DMS53 treated with DMSO at 0.1 percent for 48 hours (cell line): ENCODE data around the gene RASA3.
A peak's percentile ranks its signal among the peaks of the same experiment; 100 is the strongest.
"Not testable (repeated sequence)": the region's sequence is repeated elsewhere in the genome, so short reads cannot be mapped to it uniquely, and the experiment has no call there.

Source experiments
- DNase-seq: peaks from one replicate; lab custom pipeline; 2025; ENCODE audit not compliant: unreplicated experiment; lab: John Stamatoyannopoulos, UW

The RASA3 gene

GRCh38 chr13:114114006-114114640 lies 18.3 kb downstream of the RASA3 start:
- DNase-seq: no peak

GRCh38 chr13:114113395-114113794 lies 19.0 kb downstream of the RASA3 start:
- not testable (repeated sequence) for DNase-seq

GRCh38 chr13:114112826-114113322 lies 19.5 kb downstream of the RASA3 start:
- no peak for DNase-seq

GRCh38 chr13:114112231-114112825 lies 20.1 kb downstream of the RASA3 start:
- DNase-seq: no peak

- no peak for DNase-seq
These were observed 20.8 kb downstream of the RASA3 start for GRCh38 chr13:114111577-114111976.

GRCh38 chr13:114110830-114111189 lies 21.6 kb downstream of the RASA3 start:
- DNase-seq: not testable (repeated sequence)

GRCh38 chr13:114110091-114110829 lies 22.2 kb downstream of the RASA3 start:
- no peak for DNase-seq

- DNase-seq: peak; percentile 1
These were observed 22.8 kb downstream of the RASA3 start for GRCh38 chr13:114109641-114110041.

- no peak for DNase-seq
These were observed 23.5 kb downstream of the RASA3 start for GRCh38 chr13:114108894-114109293.

GRCh38 chr13:114108141-114108761 lies 24.2 kb downstream of the RASA3 start:
- DNase-seq: no peak

- DNase-seq: no peak
These were observed 24.7 kb downstream of the RASA3 start for GRCh38 chr13:114107686-114108081.

GRCh38 chr13:114106991-114107685 lies 25.3 kb downstream of the RASA3 start:
- no peak for DNase-seq

GRCh38 chr13:114106526-114106925 lies 25.9 kb downstream of the RASA3 start:
- no peak for DNase-seq

GRCh38 chr13:114105521-114106225 lies 26.8 kb downstream of the RASA3 start:
- DNase-seq: no peak

GRCh38 chr13:114104655-114105520 lies 27.5 kb downstream of the RASA3 start:
- DNase-seq: no peak

- DNase-seq: no peak
These were observed 28.4 kb downstream of the RASA3 start for GRCh38 chr13:114103801-114104654.

GRCh38 chr13:114103289-114103621 lies 29.2 kb downstream of the RASA3 start:
- DNase-seq: not testable (repeated sequence)

- no peak for DNase-seq
These were observed 29.7 kb downstream of the RASA3 start for GRCh38 chr13:114102521-114103288.
